GM23338 (cell line): ENCODE measurements around the gene DAB2. TPM values are rescaled to one million over a fixed set of nuclear protein-coding genes. Genes with fewer than 3 reads are reported as not detected.

Experiments used
- ATAC-seq: fragments of 200-7000 bp; cut with Tn5 transposase; 3 replicates; pipeline ENCODE4 v1.9.1; 2020
- DNase-seq: peaks from one replicate; pipeline ENCODE4 v3.0.0-alpha.2; 2015; ENCODE audit warnings: low spot score
- H2AFZ ChIP-seq: fragments of 200-600 bp; sonication (generic); 2 replicates; pipeline ENCODE4 v1.8.0; 2016; ENCODE audit warnings: antibody characterized with exemption, mild to moderate bottlenecking, moderate library complexity
- H3F3A ChIP-seq: fragments of 200-600 bp; sonication (generic); replicated peaks from 2 replicates; pipeline ENCODE4 v1.8.0; 2017; ENCODE audit warnings: antibody characterized with exemption, mixed run types, low read depth
- H3K27ac ChIP-seq: fragments of 200-600 bp; sonication (generic); 2 replicates; pipeline ENCODE4 v1.6.1; 2016; ENCODE audit warnings: low read depth
- H3K27me3 ChIP-seq: fragments of 200-600 bp; sonication (generic); 2 replicates; pipeline ENCODE4 v1.8.0; 2016; ENCODE audit warnings: mild to moderate bottlenecking, mixed run types, moderate library complexity; ENCODE audit not compliant: insufficient read depth
- H3K36me3 ChIP-seq: fragments of 200-600 bp; sonication (generic); 2 replicates; pipeline ENCODE4 v1.8.0; 2016; ENCODE audit warnings: mild to moderate bottlenecking; ENCODE audit not compliant: insufficient read depth
- H3K4me1 ChIP-seq: fragments of 200-600 bp; sonication (generic); 2 replicates; pipeline ENCODE4 v1.8.0; 2016; ENCODE audit warnings: mild to moderate bottlenecking, moderate library complexity; ENCODE audit not compliant: insufficient read depth
- H3K4me2 ChIP-seq: fragments of 200-600 bp; sonication (generic); 2 replicates; pipeline ENCODE4 v1.7.1; 2017; ENCODE audit warnings: mixed run types
- H3K4me3 ChIP-seq: fragments of 200-600 bp; sonication (generic); 2 replicates; pipeline ENCODE4 v1.6.1; 2016; ENCODE audit warnings: mixed run types
- H3K79me2 ChIP-seq: fragments of 200-600 bp; sonication (generic); replicated peaks from 2 replicates; pipeline ENCODE4 v1.8.0; 2017; ENCODE audit warnings: mild to moderate bottlenecking; ENCODE audit not compliant: insufficient read depth
- H3K9me2 ChIP-seq: fragments of 200-600 bp; sonication (generic); 2 replicates; pipeline ENCODE4 v1.8.0; 2017; ENCODE audit not compliant: insufficient read depth
- H4K20me1 ChIP-seq: fragments of 200-600 bp; sonication (generic); replicated peaks from 2 replicates; pipeline ENCODE4 v1.8.0; 2017; ENCODE audit warnings: mild to moderate bottlenecking; ENCODE audit not compliant: insufficient read depth
- H3K27ac Mint-ChIP-seq: 2 replicates; pipeline ENCODE4 v1.8.0; 2020; ENCODE audit warnings: inconsistent platforms, mild to moderate bottlenecking, moderate library complexity, mixed read lengths
- H3K27me3 Mint-ChIP-seq: 3 replicates; pipeline ENCODE4 v1.8.0; 2022; ENCODE audit warnings: low read depth, mild to moderate bottlenecking, moderate library complexity, mixed read lengths, inconsistent platforms; ENCODE audit not compliant: insufficient read depth, poor library complexity
- H3K36me3 Mint-ChIP-seq: 3 replicates; pipeline ENCODE4 v1.8.0; 2021; ENCODE audit warnings: low read depth, mild to moderate bottlenecking, inconsistent platforms, moderate library complexity, mixed read lengths
- H3K4me1 Mint-ChIP-seq: 3 replicates; pipeline ENCODE4 v1.8.0; 2020; ENCODE audit warnings: mild to moderate bottlenecking, inconsistent platforms, mixed read lengths
- H3K4me3 Mint-ChIP-seq: 3 replicates; pipeline ENCODE4 v1.8.0; 2021; ENCODE audit warnings: moderate library complexity, mild to moderate bottlenecking, inconsistent platforms, mixed read lengths
- H3K9me3 Mint-ChIP-seq: 3 replicates; pipeline ENCODE4 v1.8.0; 2020; ENCODE audit warnings: moderate library complexity, mild to moderate bottlenecking, inconsistent platforms, mixed read lengths
- CTCF ChIP-seq, 2 experiments: fragments of 200-600 bp in 1 of 2; sonication (generic) in 1 of 2; conservative IDR thresholded peaks; 2 replicates each; pipeline versions ENCODE4 v1.5.1 to v1.6.1; 2016 to 2017; ENCODE audit warnings: antibody characterized with exemption in 2 of 2, low read depth in 2 of 2, mild to moderate bottlenecking in 2 of 2, moderate library complexity in 1 of 2
- ETS1 ChIP-seq: IDR thresholded peaks from 2 replicates; pipeline ENCODE4 v1.6.1; 2016; ENCODE audit warnings: antibody characterized with exemption
- EZH2 ChIP-seq: fragments of 200-600 bp; sonication (generic); IDR thresholded peaks from one replicate; pipeline ENCODE4 v1.8.0; 2017; ENCODE audit warnings: antibody characterized with exemption, mild to moderate bottlenecking, low read depth; ENCODE audit not compliant: unreplicated experiment
- EZH2phosphoT487 ChIP-seq: fragments of 200-600 bp; sonication (generic); IDR thresholded peaks from one replicate; pipeline ENCODE4 v1.8.1; 2018; ENCODE audit warnings: antibody characterized with exemption; ENCODE audit not compliant: unreplicated experiment
- JUNB ChIP-seq: IDR thresholded peaks from one replicate; pipeline ENCODE4 v1.6.1; 2016; ENCODE audit warnings: antibody characterized with exemption; ENCODE audit not compliant: unreplicated experiment
- POLR2AphosphoS5 ChIP-seq: IDR thresholded peaks from 2 replicates; pipeline ENCODE4 v1.6.1; 2016; ENCODE audit warnings: antibody characterized with exemption, low read depth
- REST ChIP-seq: IDR thresholded peaks from one replicate; pipeline ENCODE4 v1.6.1; 2018; ENCODE audit warnings: antibody characterized with exemption; ENCODE audit not compliant: unreplicated experiment
- ZNF114 ChIP-seq: fragments of 250-450 bp; sonication (Bioruptor Pico); IDR thresholded peaks from 2 replicates; pipeline ENCODE4 v1.5.0; 2020; ENCODE audit warnings: mild to moderate bottlenecking, moderate library complexity
- ZNF331 ChIP-seq: fragments of 250-450 bp; sonication (Bioruptor Pico); IDR thresholded peaks from 2 replicates; pipeline ENCODE4 v1.5.0; 2020; ENCODE audit warnings: low read depth, mild to moderate bottlenecking, moderate library complexity
- polyA plus RNA-seq: library from polyadenylated mRNA; unstranded; fragments of >200 nt; fragmentation: Nextera tagmentation; extraction: Ambion mirVana; gene quantifications from 2 replicates; pipeline ENCODE4 v1.2.1, GENCODE V29; 2016
- total RNA-seq: library from RNA; depleted of rRNA; stranded (reverse); fragments of >200 nt; shearing (Covaris generic); gene quantifications from 2 replicates; pipeline ENCODE4 v1.2.3, GENCODE V29; 2014
- TF ChIP-seq, protein P1 (sequence below): fragments of 250-450 bp; sonication (Bioruptor Pico); IDR thresholded peaks from 2 replicates; pipeline ENCODE4 v1.5.0; 2020; ENCODE audit warnings: mild to moderate bottlenecking, moderate library complexity

Gene DAB2
- total and polyA plus RNA-seq, 2 experiments from 2014 or later = 6.4 to 8.4 TPM

DNA sequence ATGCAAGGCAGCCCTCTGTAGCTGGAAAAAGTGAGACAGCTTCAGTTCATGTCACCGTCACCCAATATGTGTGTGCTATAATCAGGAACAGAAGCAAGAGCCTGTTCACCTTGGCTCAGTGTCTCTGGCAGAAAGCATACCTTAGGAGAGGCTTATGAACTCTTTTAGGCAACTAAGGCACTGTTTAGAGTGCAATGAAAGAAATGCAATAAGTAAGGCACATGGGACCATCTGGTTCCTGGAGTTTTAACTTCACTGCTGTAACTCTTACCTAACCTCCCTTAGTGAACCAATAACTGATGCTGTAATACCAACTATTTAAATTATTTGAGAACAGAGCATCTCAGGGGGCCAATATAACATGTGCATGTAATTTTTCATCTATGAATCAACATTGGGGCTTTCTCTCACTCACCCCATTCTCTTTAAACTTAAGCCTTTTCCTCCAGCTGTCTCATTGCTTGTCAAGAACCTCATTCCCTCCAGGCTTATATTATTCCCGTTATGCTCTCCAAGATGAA is 92.9 kb downstream of the DAB2 start:
- Mint-ChIP-seq H3K4me1 (peaks cover 4% of the 10 kb centered on the region; the same call in 1 of the 3 replicates), H3K27me3 (no peaks in the 10 kb centered on the region), H3K27ac (no peak overlapping the region), H3K9me3 (peaks cover 26% of the 10 kb centered on the region), H3K36me3 (peaks cover 12% of the 10 kb centered on the region), H3K4me3 (no peak overlapping the region)
- no peaks in the 10 kb centered on the region; the same call in 1 of the 2 replicates for H3K9me2 ChIP-seq
- no peak overlapping the region for H3K4me3 ChIP-seq
- no peak overlapping the region for H3K4me2 ChIP-seq
- no peaks in the 10 kb centered on the region for H3K4me1 ChIP-seq
- H2AFZ ChIP-seq = no peak overlapping the region
- no peaks in the 10 kb centered on the region for H3K27me3 ChIP-seq
- TF ChIP-seq ZNF114 = no peak
- TF ChIP-seq POLR2AphosphoS5 = no peak
- TF ChIP-seq CTCF (conservative IDR thresholded peaks at IDR 0.05; ENCODE audit: low read depth in 2 of 2) = no peak
- no peak for TF ChIP-seq REST
- TF ChIP-seq ETS1 = no peak
- TF ChIP-seq ZNF331 = no peak
- TF ChIP-seq EZH2phosphoT487 = no peak
- TF ChIP-seq EZH2 = no peak
- H3K27ac ChIP-seq = no peak overlapping the region
- H3F3A ChIP-seq = no peaks in the 10 kb centered on the region
- H3K79me2 ChIP-seq = no peaks in the 10 kb centered on the region
- ATAC-seq (no peak), DNase-seq (no peak)
- no peaks in the 10 kb centered on the region for H3K36me3 ChIP-seq
- H4K20me1 ChIP-seq = no peaks in the 10 kb centered on the region

GRCh38 chr5:39328731-39329130 is 96.0 kb downstream of the DAB2 start:
- peaks cover 6% of the 10 kb centered on the region; the same call in 1 of the 3 replicates for H3K36me3 Mint-ChIP-seq
- no peaks in the 10 kb centered on the region for H3K27me3 Mint-ChIP-seq
- H3K4me3 ChIP-seq = no peak overlapping the region
- H3K79me2 ChIP-seq = no peaks in the 10 kb centered on the region
- no peak overlapping the region for H3K4me2 ChIP-seq
- no peak overlapping the region for H3K27ac Mint-ChIP-seq
- H3K9me3 Mint-ChIP-seq = peaks cover 10% of the 10 kb centered on the region; the same call in 2 of the 3 replicates
- H3K9me2 ChIP-seq = no peaks in the 10 kb centered on the region; the same call in 1 of the 2 replicates
- H3K27me3 ChIP-seq = no peaks in the 10 kb centered on the region
- no peaks in the 10 kb centered on the region for H4K20me1 ChIP-seq
- peaks cover 4% of the 10 kb centered on the region; the same call in 1 of the 3 replicates for H3K4me1 Mint-ChIP-seq
- H3K4me3 Mint-ChIP-seq = no peak overlapping the region
- H2AFZ ChIP-seq = no peak overlapping the region
- H3F3A ChIP-seq = no peaks in the 10 kb centered on the region
- H3K36me3 ChIP-seq = no peaks in the 10 kb centered on the region
- H3K27ac ChIP-seq = no peak overlapping the region
- ATAC-seq = no peak
- no peaks in the 10 kb centered on the region for H3K4me1 ChIP-seq
- DNase-seq = no peak
- TF ChIP-seq JUNB (no peak), POLR2AphosphoS5 (no peak)
- TF ChIP-seq, protein P1, sequence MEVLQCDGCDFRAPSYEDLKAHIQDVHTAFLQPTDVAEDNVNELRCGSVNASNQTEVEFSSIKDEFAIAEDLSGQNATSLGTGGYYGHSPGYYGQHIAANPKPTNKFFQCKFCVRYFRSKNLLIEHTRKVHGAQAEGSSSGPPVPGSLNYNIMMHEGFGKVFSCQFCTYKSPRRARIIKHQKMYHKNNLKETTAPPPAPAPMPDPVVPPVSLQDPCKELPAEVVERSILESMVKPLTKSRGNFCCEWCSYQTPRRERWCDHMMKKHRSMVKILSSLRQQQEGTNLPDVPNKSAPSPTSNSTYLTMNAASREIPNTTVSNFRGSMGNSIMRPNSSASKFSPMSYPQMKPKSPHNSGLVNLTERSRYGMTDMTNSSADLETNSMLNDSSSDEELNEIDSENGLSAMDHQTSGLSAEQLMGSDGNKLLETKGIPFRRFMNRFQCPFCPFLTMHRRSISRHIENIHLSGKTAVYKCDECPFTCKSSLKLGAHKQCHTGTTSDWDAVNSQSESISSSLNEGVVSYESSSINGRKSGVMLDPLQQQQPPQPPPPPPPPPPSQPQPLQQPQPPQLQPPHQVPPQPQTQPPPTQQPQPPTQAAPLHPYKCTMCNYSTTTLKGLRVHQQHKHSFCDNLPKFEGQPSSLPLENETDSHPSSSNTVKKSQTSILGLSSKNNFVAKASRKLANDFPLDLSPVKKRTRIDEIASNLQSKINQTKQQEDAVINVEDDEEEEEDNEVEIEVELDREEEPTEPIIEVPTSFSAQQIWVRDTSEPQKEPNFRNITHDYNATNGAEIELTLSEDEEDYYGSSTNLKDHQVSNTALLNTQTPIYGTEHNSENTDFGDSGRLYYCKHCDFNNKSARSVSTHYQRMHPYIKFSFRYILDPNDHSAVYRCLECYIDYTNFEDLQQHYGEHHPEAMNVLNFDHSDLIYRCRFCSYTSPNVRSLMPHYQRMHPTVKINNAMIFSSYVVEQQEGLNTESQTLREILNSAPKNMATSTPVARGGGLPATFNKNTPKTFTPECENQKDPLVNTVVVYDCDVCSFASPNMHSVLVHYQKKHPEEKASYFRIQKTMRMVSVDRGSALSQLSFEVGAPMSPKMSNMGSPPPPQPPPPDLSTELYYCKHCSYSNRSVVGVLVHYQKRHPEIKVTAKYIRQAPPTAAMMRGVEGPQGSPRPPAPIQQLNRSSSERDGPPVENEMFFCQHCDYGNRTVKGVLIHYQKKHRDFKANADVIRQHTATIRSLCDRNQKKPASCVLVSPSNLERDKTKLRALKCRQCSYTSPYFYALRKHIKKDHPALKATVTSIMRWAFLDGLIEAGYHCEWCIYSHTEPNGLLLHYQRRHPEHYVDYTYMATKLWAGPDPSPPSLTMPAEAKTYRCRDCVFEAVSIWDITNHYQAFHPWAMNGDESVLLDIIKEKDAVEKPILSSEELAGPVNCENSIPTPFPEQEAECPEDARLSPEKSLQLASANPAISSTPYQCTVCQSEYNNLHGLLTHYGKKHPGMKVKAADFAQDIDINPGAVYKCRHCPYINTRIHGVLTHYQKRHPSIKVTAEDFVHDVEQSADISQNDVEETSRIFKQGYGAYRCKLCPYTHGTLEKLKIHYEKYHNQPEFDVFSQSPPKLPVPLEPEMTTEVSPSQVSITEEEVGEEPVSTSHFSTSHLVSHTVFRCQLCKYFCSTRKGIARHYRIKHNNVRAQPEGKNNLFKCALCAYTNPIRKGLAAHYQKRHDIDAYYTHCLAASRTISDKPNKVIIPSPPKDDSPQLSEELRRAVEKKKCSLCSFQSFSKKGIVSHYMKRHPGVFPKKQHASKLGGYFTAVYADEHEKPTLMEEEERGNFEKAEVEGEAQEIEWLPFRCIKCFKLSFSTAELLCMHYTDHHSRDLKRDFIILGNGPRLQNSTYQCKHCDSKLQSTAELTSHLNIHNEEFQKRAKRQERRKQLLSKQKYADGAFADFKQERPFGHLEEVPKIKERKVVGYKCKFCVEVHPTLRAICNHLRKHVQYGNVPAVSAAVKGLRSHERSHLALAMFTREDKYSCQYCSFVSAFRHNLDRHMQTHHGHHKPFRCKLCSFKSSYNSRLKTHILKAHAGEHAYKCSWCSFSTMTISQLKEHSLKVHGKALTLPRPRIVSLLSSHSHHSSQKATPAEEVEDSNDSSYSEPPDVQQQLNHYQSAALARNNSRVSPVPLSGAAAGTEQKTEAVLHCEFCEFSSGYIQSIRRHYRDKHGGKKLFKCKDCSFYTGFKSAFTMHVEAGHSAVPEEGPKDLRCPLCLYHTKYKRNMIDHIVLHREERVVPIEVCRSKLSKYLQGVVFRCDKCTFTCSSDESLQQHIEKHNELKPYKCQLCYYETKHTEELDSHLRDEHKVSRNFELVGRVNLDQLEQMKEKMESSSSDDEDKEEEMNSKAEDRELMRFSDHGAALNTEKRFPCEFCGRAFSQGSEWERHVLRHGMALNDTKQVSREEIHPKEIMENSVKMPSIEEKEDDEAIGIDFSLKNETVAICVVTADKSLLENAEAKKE (CRISPR knock-in tag) = no peak
